Vagina (tissue), 2 donors: Measurements from ENCODE around the gene TCTN3.

Source experiments
- CTCF ChIP-seq, 3 experiments: fragments of 450-650 bp in 2 of 3; fragments of 200-600 bp in 1 of 3; sonication (generic) in 1 of 3; IDR thresholded peaks; one replicate each; pipeline ENCODE4 v1.5.1; 2017 to 2019; ENCODE audit warnings: antibody characterized with exemption in 3 of 3, mild to moderate bottlenecking in 2 of 3, moderate library complexity in 2 of 3
- POLR2A ChIP-seq, 2 donors: fragments of 450-650 bp; IDR thresholded peaks; one replicate each; pipeline ENCODE4 v1.6.1; 2017; ENCODE audit warnings: antibody characterized with exemption in 2 of 2, mild to moderate bottlenecking in 2 of 2, moderate library complexity in 2 of 2

- TF ChIP-seq CTCF (IDR thresholded peaks at IDR 0.05): no peak
- TF ChIP-seq POLR2A (IDR thresholded peaks at IDR 0.05): no peak
These were observed 38.0 kb downstream of the TCTN3 start for GRCh38 chr10:95655571-95656290.
